Hematopoietic multipotent progenitor cell treated with erythropoietin and hydrocortisone succinate and interleukin-3 and kit ligand, for 6 days (in vitro differentiated cells): ENCODE results near the gene URM1.
A peak's percentile ranks its signal among the peaks of the same experiment; 100 is the strongest.
"Not testable (repeated sequence)": the region's sequence is repeated elsewhere in the genome, so short reads cannot be mapped to it uniquely, and the experiment has no call there.

ENCODE experiments used
- DNase-seq: peaks from one replicate; pipeline ENCODE4 v3.0.0-alpha.2; 2015

The URM1 gene

GRCh38 chr9:128370752-128371629 is at the start of gene URM1:
Gene URM1 (plus strand): TSS chr9:128371374. CDS start chr9:128371381, 7 bp downstream.
- DNase-seq = peak; percentile 97

- no peak for DNase-seq
Observed at GRCh38 chr9:128321879-128322403, 49.2 kb upstream of the URM1 start.

GRCh38 chr9:128322404-128323211 is 48.6 kb upstream of the URM1 start, which contains the start of the genes COQ4 and TRUB2:
Gene COQ4 (plus strand): TSS chr9:128322839. CDS start chr9:128322859, 20 bp downstream.
Gene TRUB2 (minus strand): TSS chr9:128322447. CDS start chr9:128322408, 39 bp downstream.
- peak; percentile 99 for DNase-seq

GRCh38 chr9:128323212-128323730 is 47.9 kb upstream of the URM1 start:
- DNase-seq = no peak

- no peak for DNase-seq
Observed at GRCh38 chr9:128323791-128324190, 47.4 kb upstream of the URM1 start.

- no peak for DNase-seq
Observed at GRCh38 chr9:128324401-128324800, 46.8 kb upstream of the URM1 start.

- no peak for DNase-seq
Observed at GRCh38 chr9:128325629-128326028, 45.5 kb upstream of the URM1 start.

- no peak for DNase-seq
Observed at GRCh38 chr9:128333451-128333869, 37.7 kb upstream of the URM1 start.

- DNase-seq = no peak
Observed at GRCh38 chr9:128335161-128335560, 36.0 kb upstream of the URM1 start.

- no peak for DNase-seq
Observed at GRCh38 chr9:128335914-128336313, 35.3 kb upstream of the URM1 start.

GRCh38 chr9:128337936-128338335 is 33.2 kb upstream of the URM1 start:
- DNase-seq = no peak

- DNase-seq = not testable (repeated sequence)
Observed at GRCh38 chr9:128338852-128339614, 32.1 kb upstream of the URM1 start.

GRCh38 chr9:128339761-128340690 is 31.1 kb upstream of the URM1 start, which contains the start of gene SLC27A4:
Gene SLC27A4 (plus strand): TSS chr9:128340527. CDS start chr9:128343133, 2,606 bp downstream.
- DNase-seq = peak; percentile 89

- DNase-seq = peak; percentile 36
Observed at GRCh38 chr9:128340691-128341434, 30.3 kb upstream of the URM1 start.

GRCh38 chr9:128341435-128341849 is 29.7 kb upstream of the URM1 start:
- DNase-seq = peak; percentile 92

- no peak for DNase-seq
Observed at GRCh38 chr9:128342971-128343680, 28.0 kb upstream of the URM1 start.

- DNase-seq = no peak
Observed at GRCh38 chr9:128343855-128344254, 27.3 kb upstream of the URM1 start.

- DNase-seq = no peak
Observed at GRCh38 chr9:128344931-128345605, 26.1 kb upstream of the URM1 start.

GRCh38 chr9:128349125-128349524 is 22.0 kb upstream of the URM1 start:
- DNase-seq = no peak
